K562 (cell line): ENCODE results near the gene ANKRD33. TPM values are rescaled to one million over a fixed set of nuclear protein-coding genes. Genes with fewer than 3 reads are reported as not detected.

Experiments used
- ATAC-seq: fragments of 200-7000 bp; cut with Tn5 transposase; 3 replicates; pipeline ENCODE4 v1.9.1; 2020; ENCODE audit warnings: moderate library complexity
- BruUV-seq: library from RNA; stranded (reverse); fragments of 400-500 nt; replicated peaks from 2 replicates; lab custom pipeline; 2021; lab: Mats Ljungman, UMichigan
- CTCF ChIA-PET: fragments of 300-600 bp; formaldehyde crosslinking; extraction: SDS; loops from one replicate; lab custom pipeline; 2021; ENCODE audit warnings: low intra/inter-chr PET ratio; lab: Yijun Ruan, JAX
- POLR2A ChIA-PET: fragments of 300-600, 350-650 bp; sonication (Branson Sonifier 250); formaldehyde crosslinking; extraction: SDS; loops from one replicate; lab custom pipeline; 2021; ENCODE audit warnings: antibody characterized with exemption, inconsistent platforms; lab: Yijun Ruan, JAX
- DNase-seq, 4 experiments: peaks; one replicate each; pipeline versions ENCODE4 v3.0.0 to v3.0.0-alpha.2; 2011 to 2018; ENCODE audit warnings: low spot score in 3 of 4, mixed read lengths in 3 of 4; ENCODE audit errors: extremely low read depth in 1 of 4
- FAIRE-seq: peaks from 2 replicates; lab custom pipeline; 2011; peaks lifted over from hg19 to GRCh38; lab: Jason Lieb, UNC
- H2AFZ ChIP-seq: 2 replicates; pipeline ENCODE4 v1.6.0; 2011; ENCODE audit warnings: low read depth, low read length, control low read depth, inconsistent platforms
- H3K27ac ChIP-seq: fragments of 200-600 bp; 3 replicates; pipeline ENCODE4 v1.8.0; 2011; ENCODE audit warnings: low read depth, mild to moderate bottlenecking, control low read depth, inconsistent platforms, low read length, moderate library complexity, mixed read lengths; ENCODE audit errors: extremely low read depth
- H3K27me3 ChIP-seq, 2 experiments: fragments of 300-600 bp in 1 of 2; 2 replicates in 1 of 2; 3 replicates in 1 of 2; pipeline versions ENCODE4 v1.6.0 to v1.8.0; 2011; ENCODE audit warnings: inconsistent platforms in 2 of 2, low read length in 2 of 2, mild to moderate bottlenecking in 1 of 2, mixed read lengths in 1 of 2, moderate library complexity in 1 of 2; ENCODE audit not compliant: control insufficient read depth in 2 of 2, insufficient read depth in 2 of 2
- H3K36me3 ChIP-seq: fragments of 300-600 bp; 3 replicates; pipeline ENCODE4 v1.8.0; 2011; ENCODE audit warnings: mild to moderate bottlenecking, low read length, inconsistent platforms; ENCODE audit not compliant: control insufficient read depth, insufficient read depth
- H3K4me1 ChIP-seq, 2 experiments: fragments of 200-600 bp in 1 of 2; replicated peaks in 1 of 2; 2 replicates in 1 of 2; 3 replicates in 1 of 2; pipeline versions ENCODE4 v1.5.1 to v1.8.0; 2011; ENCODE audit warnings: inconsistent platforms in 2 of 2, low read length in 2 of 2, mild to moderate bottlenecking in 1 of 2, mixed read lengths in 1 of 2, moderate library complexity in 1 of 2; ENCODE audit not compliant: control insufficient read depth in 2 of 2, insufficient read depth in 2 of 2
- H3K4me2 ChIP-seq: 2 replicates; pipeline ENCODE4 v1.6.1; 2011; ENCODE audit warnings: low read length, control low read depth, inconsistent platforms, mixed read lengths; ENCODE audit not compliant: insufficient read depth
- H3K4me3 ChIP-seq: fragments of 200-600 bp; sonication (generic), shearing (Covaris generic); 2 replicates; pipeline ENCODE4 v1.5.1; 2016; ENCODE audit warnings: control low read depth, inconsistent platforms
- H3K79me2 ChIP-seq: fragments of 200-600 bp; 3 replicates; pipeline ENCODE4 v1.8.0; 2011; ENCODE audit warnings: low read length, inconsistent platforms; ENCODE audit not compliant: control insufficient read depth, insufficient read depth
- H3K9ac ChIP-seq, 2 experiments: 2 replicates each; pipeline versions ENCODE4 v1.6.0 to v1.6.1; 2011; ENCODE audit warnings: low read depth in 2 of 2, low read length in 2 of 2, control low read depth in 1 of 2, inconsistent platforms in 1 of 2, mild to moderate bottlenecking in 1 of 2, mixed read lengths in 1 of 2; ENCODE audit not compliant: insufficient read depth in 1 of 2
- H3K9me1 ChIP-seq: one replicate; pipeline ENCODE4 v1.6.0; 2011; ENCODE audit warnings: inconsistent platforms, mild to moderate bottlenecking, low read length, moderate library complexity; ENCODE audit not compliant: control insufficient read depth, insufficient read depth
- H3K9me3 ChIP-seq: replicated peaks from 2 replicates; pipeline ENCODE4 v1.5.1; 2011; ENCODE audit warnings: low read depth, low read length, inconsistent platforms; ENCODE audit not compliant: control insufficient read depth, insufficient read depth
- H4K20me1 ChIP-seq: replicated peaks from 2 replicates; pipeline ENCODE4 v1.6.1; 2011; ENCODE audit warnings: low read length, inconsistent platforms, mixed read lengths; ENCODE audit not compliant: control insufficient read depth, insufficient read depth
- C11orf30 ChIP-seq: fragments of 450-650 bp; IDR thresholded peaks from 2 replicates; pipeline ENCODE4 v1.6.1; 2016; ENCODE audit warnings: low read depth, mild to moderate bottlenecking
- CREB3L1 ChIP-seq: fragments of 450-650 bp; IDR thresholded peaks from 2 replicates; pipeline ENCODE4 v1.6.1; 2014; ENCODE audit warnings: low read depth, mild to moderate bottlenecking, moderate library complexity, borderline replicate concordance
- CTBP1 ChIP-seq: fragments of 450-650 bp; IDR thresholded peaks from 2 replicates; pipeline ENCODE4 v1.6.1; 2016; ENCODE audit warnings: borderline replicate concordance
- KHSRP ChIP-seq: fragments of 450-650 bp; IDR thresholded peaks from 2 replicates; pipeline ENCODE4 v1.6.1; 2017
- KLF13 ChIP-seq: fragments of 450-650 bp; IDR thresholded peaks from 2 replicates; pipeline ENCODE4 v1.6.1; 2016; ENCODE audit warnings: missing genetic modification characterization, low read depth, mild to moderate bottlenecking, missing compliant biosample characterization, moderate library complexity, borderline replicate concordance
- NFE2 ChIP-seq: IDR thresholded peaks from 2 replicates; pipeline ENCODE4 v1.6.1; 2014; ENCODE audit warnings: antibody characterized with exemption, low read depth
- NRF1 ChIP-seq, 2 experiments: fragments of 450-650 bp; IDR thresholded peaks in 1 of 2; conservative IDR thresholded peaks in 1 of 2; 2 replicates each; pipeline ENCODE4 v1.6.1; 2014; ENCODE audit warnings: mild to moderate bottlenecking in 2 of 2
- SRSF1 ChIP-seq: fragments of 200-400 bp; formaldehyde crosslinking; IDR thresholded peaks from 2 replicates; pipeline ENCODE4 v1.6.1; 2017; ENCODE audit warnings: mild to moderate bottlenecking, low read depth, low read length, moderate library complexity
- TCF15 ChIP-seq: fragments of 250-450 bp; sonication (Bioruptor Pico); IDR thresholded peaks from 2 replicates; pipeline ENCODE4 v1.8.0; 2022; ENCODE audit warnings: moderate library complexity, mild to moderate bottlenecking, inconsistent platforms
- ZBED1 ChIP-seq: IDR thresholded peaks from 2 replicates; pipeline ENCODE4 v1.6.1; 2014
- ZMIZ1 ChIP-seq, 2 experiments: fragments of 150-350 bp in 1 of 2; IDR thresholded peaks; 2 replicates each; pipeline ENCODE4 v1.6.1; 2012 to 2016; ENCODE audit warnings: low read depth in 2 of 2, low read length in 2 of 2, mild to moderate bottlenecking in 1 of 2, moderate library complexity in 1 of 2
- ZNF3 ChIP-seq: fragments of 250-450 bp; sonication (Bioruptor Pico); IDR thresholded peaks from 2 replicates; pipeline ENCODE4 v1.5.0; 2021; ENCODE audit warnings: mild to moderate bottlenecking, moderate library complexity
- ZNF511 ChIP-seq: sonication (generic); formaldehyde crosslinking; IDR thresholded peaks from 2 replicates; pipeline ENCODE4 v1.8.0; 2022; ENCODE audit warnings: mild to moderate bottlenecking, missing genetic modification reagents
- ZNF77 ChIP-seq: fragments of 250-450 bp; sonication (Bioruptor Pico); IDR thresholded peaks from 2 replicates; pipeline ENCODE4 v1.5.0; 2020
- WGBS: fragments of 100-300 bp; shearing (Covaris generic); methylation state at CpG from one replicate; pipeline ENCODE4 v1.1.6; 2016; ENCODE audit warnings: low coverage, mixed read lengths; ENCODE audit not compliant: insufficient coverage; ENCODE audit errors: missing lambda C conversion rate; 5-methylcytosine and 5-hydroxymethylcytosine counted together
- in situ Hi-C: fragments of 300-500 bp; cut with MboI; formaldehyde crosslinking; loops from 4 replicates; pipeline ENCODE4 v1.15.0; 2018; ENCODE audit warnings: inconsistent platforms, mixed read lengths
- intact Hi-C: fragments of 100-400 bp; cut with micrococcal nuclease; formaldehyde crosslinking; loops from 2 replicates; pipeline ENCODE4 v1.14.2; 2022
- polyA plus RNA-seq, 8 experiments: library from polyadenylated mRNA; depleted of rRNA in 4 of 8; stranded (reverse) in 5 of 8; unstranded in 3 of 8; fragments of >200 nt; fragmentation: Nextera tagmentation in 2 of 8; fragmentation: Illumina TruSeq in 1 of 8; extraction: Ambion mirVana in 2 of 8; extraction: Trizol in 1 of 8; gene quantifications; 2 replicates each; pipeline versions ENCODE4 v1.2.1 to v1.2.3, GENCODE V29; 2011 to 2014; ENCODE audit warnings: inconsistent platforms in 1 of 8, missing spikeins in 1 of 8
- total RNA-seq, 7 experiments: library from RNA; depleted of rRNA in 6 of 7; stranded (reverse); fragments of >200 nt in 6 of 7; fragmentation: Illumina TruSeq in 2 of 7; extraction: Trizol in 2 of 7; gene quantifications; 2 replicates each; pipeline versions ENCODE4 v1.2.1 to v1.2.3, GENCODE V29; 2011 to 2021; ENCODE audit warnings: low replicate concordance in 1 of 7
- TF ChIP-seq, protein P1 (sequence below): fragments of 450-650 bp; IDR thresholded peaks from 2 replicates; pipeline ENCODE4 v1.6.1; 2016; ENCODE audit warnings: low read depth, mild to moderate bottlenecking, moderate library complexity

ANKRD33 gene
- total and polyA plus RNA-seq, 9 of the 15 experiments (the other 6 are each of a cell fraction or from before 2014, with no cell fraction given), result 0.04 to 0.11 (median 0.07) TPM; not detected in 4

DNA sequence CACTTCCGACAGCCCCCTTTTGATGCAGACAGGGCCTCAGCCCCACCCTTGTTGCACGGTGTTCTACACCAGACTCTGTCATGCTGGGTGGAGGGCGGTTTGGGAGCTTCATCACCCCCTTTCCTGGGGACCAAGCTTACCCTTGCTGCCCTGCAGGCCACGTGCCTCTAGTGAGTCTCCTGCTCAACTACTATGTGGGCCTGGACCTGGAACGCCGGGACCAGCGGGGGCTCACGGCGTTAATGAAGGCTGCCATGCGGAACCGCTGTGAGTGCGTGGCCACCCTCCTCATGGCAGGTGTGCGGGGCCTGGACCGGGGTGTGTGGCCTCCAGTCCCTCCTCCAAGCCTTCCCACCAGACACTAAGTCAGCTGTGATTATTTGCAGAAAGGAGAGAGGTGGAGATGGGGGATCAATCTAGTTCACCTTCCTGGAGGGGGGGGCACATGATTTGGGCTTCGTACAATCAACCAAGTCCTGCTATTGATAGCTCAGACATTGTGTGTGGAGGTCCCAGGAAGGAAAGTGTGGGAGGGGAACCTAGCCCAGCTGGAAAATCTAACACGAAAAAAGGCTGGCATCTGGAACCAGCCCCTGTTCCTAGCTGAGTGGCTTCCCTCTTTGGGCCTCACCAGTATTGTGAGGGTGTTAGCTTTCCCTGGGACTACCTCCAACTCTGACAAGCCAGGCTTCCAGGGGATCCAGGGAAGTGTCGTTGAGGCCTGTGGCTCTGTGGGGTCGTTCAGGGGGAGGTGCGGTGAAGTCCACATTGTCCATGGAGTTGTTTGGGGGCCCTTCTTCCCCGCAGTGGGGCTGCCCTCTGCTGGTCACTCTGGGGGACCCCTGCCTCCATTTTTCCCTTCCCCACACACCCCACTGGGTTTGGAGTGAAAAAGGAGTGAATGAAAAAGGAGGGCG is 1.6 kb downstream of the ANKRD33 start:
- Histone ChIP-seq H3K36me3 (no peaks in the 10 kb centered on the region), H3K9me1 (no peaks in the 10 kb centered on the region), H3K4me2 (no peak overlapping the region), H3K4me3 (no peak overlapping the region), H3K27ac (no peak overlapping the region), H2AFZ (peak overlapping the region; percentile 51; the same call in 1 of the 2 replicates), H3K4me1 (peaks cover 19 to 27% of the 10 kb centered on the region in 2 experiments), H3K27me3 (no peaks in the 10 kb centered on the region), H3K79me2 (no peaks in the 10 kb centered on the region), H3K9ac (no peak overlapping the region), H4K20me1 (no peaks in the 10 kb centered on the region), H3K9me3 (0 out of 2 replicates have a peak, but pooled peaks cover 2% of the 10 kb centered on the region)
- ChIA-PET CTCF (no interaction called here), POLR2A (interaction anchor here (0.6 to 1.1 kb wide), 5 partner anchors 10 to 180 kb away, joined by 3 to 5 read pairs (median 3); no protein-coding TSS in a partner anchor)
- in situ Hi-C loops (loop anchor here (5.0 kb wide), 1 partner anchor 88 kb away; no protein-coding TSS in a partner anchor), intact Hi-C loops (no loop called here)
- no TSS peak for BruUV-seq
- DNase-seq, result peak in 2 of 4 experiments; percentile 44 to 55
- peak; percentile 61 for ATAC-seq
- 58% methylated on average over 16 of the region's 21 CpGs for WGBS
- FAIRE-seq, result no peak
- no peak for TF ChIP-seq TCF15 (CRISPR knock-in tag)
- TF ChIP-seq KLF13 (tag), result no peak
- TF ChIP-seq C11orf30, result no peak
- TF ChIP-seq ZMIZ1 (IDR thresholded peaks at IDR 0.05; ENCODE audit: low read depth in 2 of 2, low read length in 2 of 2), result no peak
- TF ChIP-seq CTBP1, result no peak
- TF ChIP-seq ZBED1, result no peak
- no peak for TF ChIP-seq SRSF1
- TF ChIP-seq, protein P1, sequence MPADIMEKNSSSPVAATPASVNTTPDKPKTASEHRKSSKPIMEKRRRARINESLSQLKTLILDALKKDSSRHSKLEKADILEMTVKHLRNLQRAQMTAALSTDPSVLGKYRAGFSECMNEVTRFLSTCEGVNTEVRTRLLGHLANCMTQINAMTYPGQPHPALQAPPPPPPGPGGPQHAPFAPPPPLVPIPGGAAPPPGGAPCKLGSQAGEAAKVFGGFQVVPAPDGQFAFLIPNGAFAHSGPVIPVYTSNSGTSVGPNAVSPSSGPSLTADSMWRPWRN, result no peak
- no peak for TF ChIP-seq CREB3L1
- TF ChIP-seq ZNF3 (CRISPR knock-in tag), result no peak
- TF ChIP-seq ZNF511 (CRISPR knock-in tag), result no peak
- TF ChIP-seq ZNF77 (CRISPR knock-in tag), result no peak
- TF ChIP-seq NRF1 (conservative IDR thresholded peaks at IDR 0.05 in 1 of 2, IDR thresholded peaks at IDR 0.05 in 1 of 2), result no peak
- no peak for TF ChIP-seq KHSRP
- no peak for TF ChIP-seq NFE2
